ENCODE measurements around the gene LMF1.

GRCh38 chr16:842711-843560 is 127.8 kb downstream of the LMF1 start:
- TF ChIP-seq, protein P1, sequence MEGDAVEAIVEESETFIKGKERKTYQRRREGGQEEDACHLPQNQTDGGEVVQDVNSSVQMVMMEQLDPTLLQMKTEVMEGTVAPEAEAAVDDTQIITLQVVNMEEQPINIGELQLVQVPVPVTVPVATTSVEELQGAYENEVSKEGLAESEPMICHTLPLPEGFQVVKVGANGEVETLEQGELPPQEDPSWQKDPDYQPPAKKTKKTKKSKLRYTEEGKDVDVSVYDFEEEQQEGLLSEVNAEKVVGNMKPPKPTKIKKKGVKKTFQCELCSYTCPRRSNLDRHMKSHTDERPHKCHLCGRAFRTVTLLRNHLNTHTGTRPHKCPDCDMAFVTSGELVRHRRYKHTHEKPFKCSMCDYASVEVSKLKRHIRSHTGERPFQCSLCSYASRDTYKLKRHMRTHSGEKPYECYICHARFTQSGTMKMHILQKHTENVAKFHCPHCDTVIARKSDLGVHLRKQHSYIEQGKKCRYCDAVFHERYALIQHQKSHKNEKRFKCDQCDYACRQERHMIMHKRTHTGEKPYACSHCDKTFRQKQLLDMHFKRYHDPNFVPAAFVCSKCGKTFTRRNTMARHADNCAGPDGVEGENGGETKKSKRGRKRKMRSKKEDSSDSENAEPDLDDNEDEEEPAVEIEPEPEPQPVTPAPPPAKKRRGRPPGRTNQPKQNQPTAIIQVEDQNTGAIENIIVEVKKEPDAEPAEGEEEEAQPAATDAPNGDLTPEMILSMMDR (conservative IDR thresholded peaks at IDR 0.05; ENCODE audit: low read depth, low read length), result no peak
- TF ChIP-seq RCOR1 (IDR thresholded peaks at IDR 0.05; ENCODE audit: insufficient replicate concordance, low read length) (no peak), FOS (IDR thresholded peaks at IDR 0.05; ENCODE audit: low read depth, low read length) (no peak), POLR2A (IDR thresholded peaks at IDR 0.05; ENCODE audit: low read depth, low read length) (no peak), BHLHE40 (IDR thresholded peaks at IDR 0.05; ENCODE audit: low read depth, low read length) (no peak), NFE2L2 (IDR thresholded peaks at IDR 0.05; ENCODE audit: low read depth, low read length) (no peak), USF2 (IDR thresholded peaks at IDR 0.05; ENCODE audit: low read depth, low read length) (no peak), CEBPB (IDR thresholded peaks at IDR 0.05; ENCODE audit: low read depth, low read length) (no peak), MAZ (IDR thresholded peaks at IDR 0.05; ENCODE audit: borderline replicate concordance, low read depth, low read length) (no peak), MXI1 (IDR thresholded peaks at IDR 0.05; ENCODE audit: borderline replicate concordance, low read depth, low read length) (no peak), RAD21 (IDR thresholded peaks at IDR 0.05; ENCODE audit: low read length) (no peak)
